Cortex of kidney (tissue), 1 donor: ENCODE measurements around the gene PLAAT2.

ENCODE experiments used
- DNase-seq: peaks from one replicate; lab custom pipeline; 2025; lab: John Stamatoyannopoulos, UW

Gene PLAAT2

DNA sequence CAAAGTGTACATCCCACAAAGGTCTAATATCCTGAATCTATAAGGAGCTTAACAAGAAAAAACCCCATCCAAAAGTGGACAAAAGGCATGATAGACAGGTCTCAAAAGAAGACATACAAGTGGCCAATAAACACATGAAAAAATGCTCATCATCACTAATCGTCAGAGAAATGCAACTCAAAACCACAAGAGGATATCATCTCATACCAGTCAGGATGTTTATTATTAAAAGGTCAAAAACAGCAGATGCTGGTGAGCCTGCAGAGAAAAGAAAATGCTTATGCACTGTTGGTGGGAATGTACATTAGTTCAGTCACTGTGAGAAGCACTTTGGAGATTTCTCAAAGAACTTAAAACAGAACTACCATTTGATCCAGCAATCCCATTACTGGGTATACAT, 44.6 kb downstream of the PLAAT2 start:
- no peak for DNase-seq

DNA sequence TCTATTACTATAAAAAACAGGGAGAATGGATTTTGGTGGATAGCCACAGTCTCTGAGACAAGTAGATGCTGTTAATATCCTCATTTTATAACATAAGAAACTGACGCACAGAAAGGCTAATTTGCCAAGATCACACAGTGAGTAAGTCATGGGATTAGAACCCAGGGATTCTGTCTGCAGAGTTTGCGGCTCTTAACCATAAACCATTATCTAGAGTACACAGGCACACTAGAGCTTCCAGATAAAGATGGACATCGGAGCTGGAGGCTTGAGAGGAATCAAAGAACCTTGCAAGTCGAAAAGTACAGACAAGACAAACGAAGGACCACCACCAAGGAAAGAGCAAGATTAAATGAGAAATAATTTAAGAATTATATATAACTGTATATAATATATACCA, 46.0 kb downstream of the PLAAT2 start:
- no peak for DNase-seq

DNA sequence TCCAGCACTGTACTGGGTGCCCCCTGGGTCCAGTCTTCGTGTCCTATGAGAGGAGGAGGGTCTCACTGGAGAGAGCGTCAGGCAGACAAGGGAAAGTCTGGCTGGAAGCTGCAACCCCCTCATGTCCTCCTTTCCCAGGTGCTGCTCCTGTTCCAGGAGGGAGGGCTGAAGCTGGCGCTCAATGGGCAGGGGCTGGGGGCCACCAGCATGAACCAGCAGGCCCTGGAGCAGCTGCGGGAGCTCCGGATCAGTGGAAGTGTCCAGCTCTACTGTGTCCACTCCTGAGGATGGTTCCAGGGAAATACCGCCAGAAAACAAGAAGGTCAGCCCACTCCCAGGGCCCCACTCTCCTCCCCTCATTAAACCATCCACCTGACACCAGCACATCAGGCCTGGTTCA, 47.1 kb downstream of the PLAAT2 start:
- DNase-seq = no peak

DNA sequence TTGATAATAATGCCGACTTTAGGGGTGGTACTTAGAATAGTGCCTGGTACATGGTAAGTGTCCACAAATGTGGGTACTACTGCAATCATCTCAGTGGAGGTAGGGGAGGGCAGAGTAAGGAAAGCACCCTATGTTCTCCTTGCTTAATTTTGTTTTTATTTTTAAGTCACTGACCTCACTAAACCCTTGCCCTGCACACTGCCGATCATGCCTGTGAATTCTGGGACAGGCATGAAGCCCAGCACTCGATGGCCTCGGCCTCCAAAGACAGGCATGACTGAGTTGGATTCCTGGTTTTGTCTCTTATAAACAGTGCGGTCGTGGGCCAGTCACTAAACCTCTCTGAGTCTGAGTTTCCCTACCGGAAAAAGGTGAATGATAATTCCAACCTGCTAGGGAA, 50.4 kb downstream of the PLAAT2 start:
- no peak for DNase-seq

DNA sequence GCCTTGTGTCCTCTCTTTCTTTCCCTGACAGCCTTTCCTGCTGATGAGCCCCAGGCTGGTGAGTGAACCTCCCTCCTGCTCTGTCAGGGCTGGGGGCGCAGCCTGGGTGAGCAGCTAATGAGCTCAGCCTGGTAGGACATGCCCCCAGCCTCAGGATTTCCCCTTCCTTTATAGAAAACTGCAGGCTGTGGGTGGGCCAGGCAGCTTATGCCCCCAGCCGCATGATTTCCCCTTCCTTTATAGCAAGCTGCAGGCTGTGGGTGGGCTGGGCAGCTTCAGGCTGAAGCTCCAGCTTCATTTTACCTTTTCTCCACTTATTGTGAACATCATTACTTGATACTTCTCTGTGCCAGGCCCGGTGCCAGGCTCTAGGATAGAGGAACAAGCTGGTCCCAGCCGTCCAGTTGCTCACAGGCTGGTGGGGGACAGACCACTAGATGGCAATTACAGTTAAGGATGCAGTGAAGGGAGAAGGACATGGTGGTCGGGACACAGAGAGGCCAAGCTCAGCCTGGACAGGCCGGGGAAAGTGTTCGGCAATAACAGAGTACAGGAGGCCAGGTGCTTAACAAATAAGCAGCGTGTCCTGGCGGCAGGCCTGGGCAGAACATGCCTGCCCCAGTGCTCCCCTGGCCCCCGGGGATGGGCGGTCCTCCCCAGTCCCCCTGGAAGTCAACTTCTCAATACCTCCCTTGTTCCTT, 52.0 kb downstream of the PLAAT2 start:
- DNase-seq = no peak

DNA sequence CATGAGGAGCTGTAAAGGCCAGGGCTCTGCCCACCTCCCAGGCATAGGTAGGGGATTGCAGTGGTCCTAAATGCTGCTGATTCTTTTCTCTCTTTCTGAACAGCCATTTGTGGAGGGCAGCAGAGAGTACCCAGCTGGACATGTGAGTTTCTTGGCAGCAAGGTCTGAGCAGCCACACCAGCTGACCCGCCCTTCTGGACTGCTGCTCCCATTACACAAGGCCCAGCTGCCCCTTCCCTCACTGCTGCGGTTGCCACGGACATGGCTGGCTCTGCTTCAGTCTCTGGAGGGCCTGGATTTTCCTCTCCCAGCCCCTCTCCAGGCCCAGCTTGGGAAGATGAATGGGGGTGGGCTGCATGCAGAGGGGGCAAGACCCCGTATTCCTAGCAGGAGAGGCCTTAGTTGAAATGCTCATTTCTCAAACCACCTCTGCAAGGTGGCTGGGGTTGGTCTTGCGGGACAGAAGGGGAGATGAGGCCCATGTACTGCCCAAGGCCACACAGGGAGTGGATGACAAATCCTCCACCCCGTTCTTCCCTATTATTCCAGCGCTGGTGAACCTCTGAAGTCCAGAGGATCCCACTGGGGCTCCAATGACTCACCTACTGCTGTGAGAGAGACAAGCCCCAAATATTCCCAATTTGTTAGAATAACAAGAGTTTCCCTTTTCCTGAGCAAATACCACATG, 52.7 kb downstream of the PLAAT2 start:
- no peak for DNase-seq

DNA sequence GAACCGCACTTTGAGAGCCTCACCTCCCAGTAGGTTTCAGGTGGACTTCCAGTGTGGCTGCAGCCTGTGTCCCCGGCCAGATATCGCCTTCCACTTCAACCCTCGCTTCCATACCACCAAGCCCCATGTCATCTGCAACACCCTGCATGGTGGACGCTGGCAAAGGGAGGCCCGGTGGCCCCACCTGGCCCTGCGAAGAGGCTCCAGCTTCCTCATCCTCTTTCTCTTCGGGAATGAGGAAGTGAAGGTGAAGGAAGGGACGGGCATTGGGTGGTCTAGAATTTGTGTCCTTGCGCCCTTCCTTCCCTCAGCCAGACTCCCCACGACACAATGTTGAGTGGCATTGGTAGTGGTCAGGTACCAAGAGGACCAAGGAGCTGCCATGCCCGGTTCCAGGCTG, 54.4 kb downstream of the PLAAT2 start:
- no peak for DNase-seq

DNA sequence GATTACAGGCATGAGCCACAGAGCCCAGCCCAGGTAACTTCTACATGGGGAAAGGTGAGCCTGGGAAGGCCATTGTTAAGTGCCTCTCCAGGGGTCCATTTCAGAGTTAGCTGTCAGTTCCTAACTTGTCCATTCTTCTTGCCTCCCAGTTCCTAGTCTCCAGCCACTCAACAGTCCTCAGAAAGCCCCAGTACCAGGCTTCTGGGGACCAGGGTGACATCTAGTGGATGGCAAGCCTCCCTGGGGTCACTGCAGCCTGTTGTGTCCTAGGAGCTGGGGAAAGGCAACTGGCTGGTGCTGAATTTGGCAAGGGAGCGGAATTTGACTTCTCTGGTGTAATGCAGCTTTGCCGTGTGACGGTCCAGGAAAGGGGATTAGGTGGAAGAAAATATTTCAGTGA, 55.2 kb downstream of the PLAAT2 start:
- DNase-seq = no peak

DNA sequence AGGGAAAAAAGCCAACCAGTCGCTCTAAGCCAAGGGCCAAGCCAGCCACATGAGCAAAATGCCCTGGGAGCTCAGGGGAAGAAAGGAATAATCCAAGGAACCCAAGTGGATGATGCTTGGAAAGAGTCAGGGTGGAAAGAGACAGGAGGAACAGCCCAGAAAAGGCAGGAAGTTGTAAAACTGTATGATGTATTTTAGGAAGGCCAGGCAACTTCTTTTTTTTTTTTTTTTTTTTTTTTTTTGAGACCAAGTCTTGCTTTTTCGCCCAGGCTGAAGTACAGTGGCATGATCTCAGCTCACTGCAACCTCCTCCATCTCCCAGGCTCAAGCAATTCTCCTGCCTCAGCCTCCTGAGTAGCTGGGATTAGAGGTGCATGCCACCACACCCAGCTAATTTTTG, 55.7 kb downstream of the PLAAT2 start:
- no peak for DNase-seq

DNA sequence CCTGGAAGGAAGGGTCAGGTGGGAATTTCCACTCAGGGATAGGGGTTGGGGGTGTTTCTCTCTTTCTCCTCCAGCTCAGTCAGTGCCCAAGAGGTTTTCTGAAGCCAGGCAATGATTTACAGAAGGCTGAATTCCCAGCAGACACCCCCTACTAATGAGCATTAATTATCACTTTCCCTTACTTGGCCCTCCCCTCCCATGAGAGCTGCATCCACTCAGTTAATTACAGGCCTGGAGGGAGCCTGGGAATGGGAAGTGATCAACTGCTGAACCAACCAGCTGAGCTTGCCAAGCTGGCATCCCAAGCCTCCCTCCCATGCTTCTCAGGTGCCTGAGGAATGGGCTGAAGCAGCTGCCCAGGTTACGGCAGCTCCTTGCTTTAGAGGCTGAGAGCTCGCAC, 56.3 kb downstream of the PLAAT2 start:
- no peak for DNase-seq

DNA sequence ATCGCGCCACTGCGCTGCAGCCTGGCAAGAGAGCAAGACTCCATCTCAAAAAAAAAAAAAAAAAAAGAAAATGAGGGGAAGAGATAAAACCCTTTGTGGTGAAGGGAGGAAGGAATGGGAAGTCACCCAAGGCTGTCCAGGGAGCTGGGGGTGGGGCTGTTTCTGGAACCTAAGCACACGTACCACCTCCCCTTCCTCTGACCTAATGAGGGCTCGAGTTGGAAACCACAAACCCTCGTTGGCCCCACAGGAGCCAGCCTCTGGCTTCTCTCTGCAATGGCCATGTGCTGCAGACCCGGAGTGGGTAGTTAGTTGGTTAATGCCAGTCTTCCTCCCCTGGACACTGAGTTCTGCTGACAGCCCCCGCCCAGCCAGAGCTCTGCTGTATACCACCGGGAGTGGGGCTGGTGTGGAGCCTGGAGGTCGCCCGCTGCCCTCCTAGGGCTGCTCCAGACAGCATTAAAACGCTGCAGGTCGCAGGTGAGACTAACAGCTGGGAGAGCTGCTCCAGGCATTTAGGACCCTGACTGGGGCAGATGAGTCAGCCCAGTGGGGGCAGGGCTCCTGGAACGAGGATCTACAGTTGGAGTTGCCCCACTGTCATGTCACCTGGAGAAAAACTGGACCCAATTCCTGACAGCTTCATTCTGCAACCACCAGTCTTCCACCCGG, 57.2 kb downstream of the PLAAT2 start, which contains the start of gene LGALS12:
Gene LGALS12 (plus strand): TSS at position 228 of the 672 bp plus-strand sequence. CDS start 375 bp downstream, at position 603.
- DNase-seq = no peak

DNA sequence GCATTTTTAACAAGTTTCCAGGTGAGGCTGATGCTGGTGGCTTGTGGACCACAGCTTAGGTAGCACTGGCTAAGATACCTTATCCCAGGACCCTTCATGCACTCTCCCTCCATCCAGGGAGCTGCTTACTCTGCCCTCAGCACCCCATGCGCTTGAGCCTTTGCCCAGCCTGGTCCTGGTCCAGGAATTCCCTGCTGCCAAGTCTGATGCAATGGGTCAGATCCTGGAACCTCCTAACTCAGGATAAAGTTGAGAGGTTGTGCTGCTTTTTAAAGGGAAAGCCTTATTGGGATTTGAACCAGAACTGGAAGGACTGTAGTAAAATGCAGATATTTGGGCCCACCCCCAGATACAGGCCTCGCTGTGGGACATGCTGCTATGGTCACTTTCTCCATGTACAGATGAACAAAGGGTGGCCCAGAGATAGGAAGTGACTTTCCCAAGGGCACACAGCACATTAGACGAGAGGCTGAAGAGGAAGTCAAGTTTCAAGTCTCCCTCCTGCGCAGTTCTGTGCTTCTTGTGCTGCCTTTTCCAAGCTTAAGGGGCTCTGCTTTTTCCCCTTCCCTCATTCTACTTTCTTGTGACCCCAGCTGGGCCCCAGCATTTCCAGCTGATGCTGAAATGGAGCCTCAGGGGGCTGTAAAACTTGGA, 58.1 kb downstream of the PLAAT2 start:
- no peak for DNase-seq

DNA sequence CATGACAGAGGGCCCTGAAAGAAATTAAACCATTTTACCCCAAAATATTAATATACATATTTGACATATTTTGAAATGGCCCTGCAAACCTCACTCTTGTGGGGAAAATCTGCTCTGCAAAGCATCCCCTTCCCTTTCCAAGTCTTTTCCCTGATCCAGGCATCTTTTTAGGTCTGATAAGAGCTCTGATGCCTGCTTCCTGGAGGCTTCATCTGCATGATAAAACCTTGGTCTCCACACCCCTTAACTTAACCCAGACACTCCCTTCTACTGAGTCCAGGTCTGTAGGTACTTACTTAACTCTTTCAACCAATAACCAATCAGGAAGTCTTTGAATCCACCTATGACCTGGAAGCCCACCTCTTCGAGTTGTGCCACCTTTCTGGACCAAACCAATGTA, 59.1 kb downstream of the PLAAT2 start:
- no peak for DNase-seq

DNA sequence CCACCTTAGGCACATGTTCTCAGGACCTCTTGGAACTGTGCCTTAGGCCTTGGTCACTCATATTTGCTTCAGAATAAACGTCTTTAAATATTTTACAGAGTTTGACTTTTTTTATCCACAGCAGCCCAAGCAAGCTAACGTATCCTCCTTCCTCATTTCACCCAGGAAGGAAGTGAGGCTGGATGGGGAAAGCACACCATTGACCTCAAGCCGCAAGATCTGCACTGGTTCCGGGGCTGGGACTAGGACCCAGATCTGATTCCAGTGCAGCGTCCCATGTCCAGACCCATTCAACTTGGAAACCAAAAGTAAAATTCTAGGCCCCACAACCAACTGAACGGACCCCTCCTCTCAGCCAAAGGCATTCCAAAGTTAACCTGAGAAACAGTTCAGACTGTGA, 59.7 kb downstream of the PLAAT2 start:
- DNase-seq = no peak
